Fibroblast of skin of left biceps (primary cell): ENCODE data around the gene ANO2.

Experiments
- DNase-seq, 2 experiments: peaks; one replicate each; pipeline ENCODE4 v3.0.0-alpha.2; 2013; ENCODE audit warnings: low read depth in 2 of 2

Gene ANO2

GRCh38 chr12:5582018-5582417 lies 363.0 kb downstream of the ANO2 start:
- no peak for DNase-seq

- DNase-seq: no peak
These were observed 363.4 kb downstream of the ANO2 start for GRCh38 chr12:5581616-5582015.

GRCh38 chr12:5581019-5581418 lies 364.0 kb downstream of the ANO2 start:
- peak; percentile 73 to 77 for DNase-seq

GRCh38 chr12:5578775-5579174 lies 366.3 kb downstream of the ANO2 start:
- no peak for DNase-seq

GRCh38 chr12:5577741-5578140 lies 367.3 kb downstream of the ANO2 start:
- no peak for DNase-seq

- DNase-seq: no peak
These were observed 367.8 kb downstream of the ANO2 start for GRCh38 chr12:5577211-5577612.

GRCh38 chr12:5575987-5576386 lies 369.1 kb downstream of the ANO2 start:
- no peak for DNase-seq

- no peak for DNase-seq
These were observed 369.8 kb downstream of the ANO2 start for GRCh38 chr12:5575232-5575631.

GRCh38 chr12:5573390-5573789 lies 371.7 kb downstream of the ANO2 start:
- no peak for DNase-seq

- no peak for DNase-seq
These were observed 373.9 kb downstream of the ANO2 start for GRCh38 chr12:5571115-5571514.

- DNase-seq: no peak
These were observed 374.6 kb downstream of the ANO2 start for GRCh38 chr12:5570416-5570815.

GRCh38 chr12:5568325-5568981 lies 376.6 kb downstream of the ANO2 start:
- DNase-seq: no peak

- DNase-seq: no peak
These were observed 377.9 kb downstream of the ANO2 start for GRCh38 chr12:5567016-5567725.

GRCh38 chr12:5565933-5566599 lies 379.0 kb downstream of the ANO2 start:
- peak; percentile 64 for DNase-seq

GRCh38 chr12:5562581-5562980 lies 382.5 kb downstream of the ANO2 start:
- no peak for DNase-seq

GRCh38 chr12:5561846-5562245 lies 383.2 kb downstream of the ANO2 start:
- no peak for DNase-seq

GRCh38 chr12:5561057-5561456 lies 384.0 kb downstream of the ANO2 start:
- DNase-seq: no peak

GRCh38 chr12:5560265-5560664 lies 384.8 kb downstream of the ANO2 start:
- no peak for DNase-seq

- DNase-seq: no peak
These were observed 387.2 kb downstream of the ANO2 start for GRCh38 chr12:5557906-5558305.

GRCh38 chr12:5556946-5557673 lies 387.9 kb downstream of the ANO2 start:
- no peak for DNase-seq

- DNase-seq: no peak
These were observed 388.9 kb downstream of the ANO2 start for GRCh38 chr12:5556033-5556614.

- peak; percentile 81 to 85 for DNase-seq
These were observed 390.3 kb downstream of the ANO2 start for GRCh38 chr12:5554711-5555110.
